ENCODE data around the gene BICD2. TPM values are rescaled to one million over a fixed set of nuclear protein-coding genes. Genes with fewer than 3 reads are reported as not detected.

BICD2 gene
- total and polyA plus RNA-seq, 12 donors = 9.3 to 33.8 (median 23.3) TPM

- intact Hi-C loops (cut with DNase I) = loop anchor here (10.0 kb wide), 1 partner anchor 51 kb away; the partner anchor contains the start of gene BICD2 (in 2 of the 2)
- no peak for TF ChIP-seq CTCF (IDR thresholded peaks at IDR 0.05)
- no peak for TF ChIP-seq POLR2A (IDR thresholded peaks at IDR 0.05)
- Histone ChIP-seq H3K27me3 (no peaks in the 10 kb centered on the region), H3K4me3 (no peak overlapping the region), H3K9me3 (replicated peaks in 1 of 3) (no peaks in the 10 kb centered on the region), H3K27ac (no peak overlapping the region), H3K36me3 (replicated peaks in 1 of 2) (peaks cover 0 to 59% of the 10 kb centered on the region in 2 donors), H3K4me1 (replicated peaks in 1 of 2) (no peaks in the 10 kb centered on the region)
- no peak for DNase-seq
- WGBS, 4 donors = 89 to 95% (median 93%) methylated on average over 15 of the region's 15 CpGs
Measured at GRCh38 chr9:92713528-92713927, 51.1 kb downstream of the BICD2 start.

GRCh38 chr9:92712767-92713166 lies 51.9 kb downstream of the BICD2 start:
- Histone ChIP-seq H3K27me3 (no peaks in the 10 kb centered on the region), H3K9me3 (replicated peaks in 1 of 3) (no peaks in the 10 kb centered on the region), H3K4me3 (no peak overlapping the region), H3K27ac (no peak overlapping the region), H3K36me3 (replicated peaks in 1 of 2) (peaks cover 0 to 52% of the 10 kb centered on the region in 2 donors), H3K4me1 (replicated peaks in 1 of 2) (no peaks in the 10 kb centered on the region)
- intact Hi-C loops (cut with DNase I) = loop anchor here (10.0 kb wide), 1 partner anchor 52 kb away; the partner anchor contains the start of gene BICD2 (in 2 of the 2)
- DNase-seq = no peak
- no peak for TF ChIP-seq POLR2A (IDR thresholded peaks at IDR 0.05)
- TF ChIP-seq CTCF (IDR thresholded peaks at IDR 0.05) = no peak
- 95% methylated on average over 15 of the region's 15 CpGs for WGBS, 4 donors

- intact Hi-C loops (cut with DNase I) = loop anchor here (10.0 kb wide), 1 partner anchor 53 kb away; the partner anchor contains the start of gene BICD2 (in 2 of the 2)
- Histone ChIP-seq H3K9me3 (replicated peaks in 1 of 3) (no peaks in the 10 kb centered on the region), H3K27ac (no peak overlapping the region), H3K27me3 (no peaks in the 10 kb centered on the region), H3K4me1 (replicated peaks in 1 of 2) (no peaks in the 10 kb centered on the region), H3K36me3 (replicated peaks in 1 of 2) (peaks cover 0 to 42% of the 10 kb centered on the region in 2 donors), H3K4me3 (no peak overlapping the region)
- no peak for DNase-seq
- TF ChIP-seq CTCF (IDR thresholded peaks at IDR 0.05) (no peak), POLR2A (IDR thresholded peaks at IDR 0.05) (no peak)
- 48 to 78% (median 65%) methylated on average over 6 of the region's 6 CpGs for WGBS, 4 donors
Measured at GRCh38 chr9:92711844-92712243, 52.8 kb downstream of the BICD2 start.

GRCh38 chr9:92711146-92711545 lies 53.5 kb downstream of the BICD2 start:
- Histone ChIP-seq H3K36me3 (replicated peaks in 1 of 2) (peaks cover 0 to 41% of the 10 kb centered on the region in 2 donors), H3K4me3 (no peak overlapping the region), H3K9me3 (replicated peaks in 1 of 3) (no peaks in the 10 kb centered on the region), H3K27me3 (no peaks in the 10 kb centered on the region), H3K27ac (no peak overlapping the region), H3K4me1 (replicated peaks in 1 of 2) (no peaks in the 10 kb centered on the region)
- no peak for DNase-seq
- TF ChIP-seq POLR2A (IDR thresholded peaks at IDR 0.05) (no peak), CTCF (IDR thresholded peaks at IDR 0.05) (no peak)
- intact Hi-C loops (cut with DNase I) = loop anchor here (10.0 kb wide), 1 partner anchor 54 kb away; the partner anchor contains the start of gene BICD2 (in 2 of the 2)
- WGBS, 4 donors = 33 to 96% (median 64%) methylated on average over 2 of the region's 2 CpGs

Measured in adrenal gland (tissue), 12 donors.